ENCODE results near the gene MTERF1. TPM values are rescaled to one million over a fixed set of nuclear protein-coding genes. Genes with fewer than 3 reads are reported as not detected.
"Not testable (repeated sequence)": the region's sequence is repeated elsewhere in the genome, so short reads cannot be mapped to it uniquely, and the experiment has no call there.

Gene MTERF1
- polyA plus RNA-seq, 1 donor (not counting 4 experiments of a cell fraction or from before 2014, with no cell fraction given) = 18.9 TPM

DNA sequence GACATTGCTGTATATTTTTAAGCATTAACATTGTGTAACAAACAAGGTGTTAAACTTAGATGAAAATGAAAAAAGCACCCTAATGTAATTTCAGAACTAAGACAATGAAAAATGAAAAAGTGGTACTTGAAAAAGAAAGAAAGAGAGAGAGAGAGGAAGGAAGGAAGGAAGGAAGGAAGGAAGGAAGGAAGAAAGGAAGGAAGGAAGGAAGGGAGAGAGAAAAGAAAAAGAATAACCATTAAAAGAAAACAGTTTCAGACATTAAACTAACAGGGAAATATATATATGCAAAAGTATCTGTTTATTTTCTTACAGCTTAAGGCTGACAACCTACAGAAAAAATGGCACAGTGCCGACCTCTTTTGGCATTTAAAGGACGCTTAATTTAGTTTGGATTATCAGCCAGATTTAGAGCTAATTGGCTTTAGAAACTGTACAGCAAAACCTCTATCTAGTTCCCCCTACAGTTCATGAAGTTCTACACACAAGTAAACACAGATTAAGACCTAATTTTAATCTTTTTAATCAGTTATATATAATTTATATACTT is 13.8 kb downstream of the MTERF1 start:
- H3K4me1 ChIP-seq (ENCODE audit: control insufficient read depth, extremely low read depth, insufficient read depth, low read length) = no peaks in the 10 kb centered on the region
- H3K27me3 ChIP-seq (ENCODE audit: control insufficient read depth, extremely low read depth, insufficient read depth, low read length) = no peaks in the 10 kb centered on the region
- H3K36me3 ChIP-seq (ENCODE audit: control insufficient read depth in 2 of 2, extremely low read depth in 1 of 2, insufficient read depth in 2 of 2, low read length in 2 of 2) = no peaks in the 10 kb centered on the region
- TF ChIP-seq, protein P1, sequence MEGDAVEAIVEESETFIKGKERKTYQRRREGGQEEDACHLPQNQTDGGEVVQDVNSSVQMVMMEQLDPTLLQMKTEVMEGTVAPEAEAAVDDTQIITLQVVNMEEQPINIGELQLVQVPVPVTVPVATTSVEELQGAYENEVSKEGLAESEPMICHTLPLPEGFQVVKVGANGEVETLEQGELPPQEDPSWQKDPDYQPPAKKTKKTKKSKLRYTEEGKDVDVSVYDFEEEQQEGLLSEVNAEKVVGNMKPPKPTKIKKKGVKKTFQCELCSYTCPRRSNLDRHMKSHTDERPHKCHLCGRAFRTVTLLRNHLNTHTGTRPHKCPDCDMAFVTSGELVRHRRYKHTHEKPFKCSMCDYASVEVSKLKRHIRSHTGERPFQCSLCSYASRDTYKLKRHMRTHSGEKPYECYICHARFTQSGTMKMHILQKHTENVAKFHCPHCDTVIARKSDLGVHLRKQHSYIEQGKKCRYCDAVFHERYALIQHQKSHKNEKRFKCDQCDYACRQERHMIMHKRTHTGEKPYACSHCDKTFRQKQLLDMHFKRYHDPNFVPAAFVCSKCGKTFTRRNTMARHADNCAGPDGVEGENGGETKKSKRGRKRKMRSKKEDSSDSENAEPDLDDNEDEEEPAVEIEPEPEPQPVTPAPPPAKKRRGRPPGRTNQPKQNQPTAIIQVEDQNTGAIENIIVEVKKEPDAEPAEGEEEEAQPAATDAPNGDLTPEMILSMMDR (optimal IDR thresholded peaks at IDR 0.05 in 1 of 3, IDR thresholded peaks at IDR 0.05 in 1 of 3, conservative IDR thresholded peaks at IDR 0.05 in 1 of 3; ENCODE audit: extremely low read depth in 1 of 3, insufficient read depth in 2 of 3, low read length in 3 of 3) = no peak
- TF ChIP-seq EZH2 (IDR thresholded peaks at IDR 0.05; ENCODE audit: low read length) = no peak
- no peak overlapping the region for H3K4me3 ChIP-seq (ENCODE audit: control insufficient read depth in 2 of 3, extremely low read depth in 1 of 3, insufficient read depth in 2 of 3, low read depth in 1 of 3, low read length in 3 of 3)
- H3K9ac ChIP-seq (ENCODE audit: control insufficient read depth, extremely low read depth, insufficient read depth, low read length) = no peak overlapping the region
- no peaks in the 10 kb centered on the region for H3K9me3 ChIP-seq (ENCODE audit: control insufficient read depth, low read depth, low read length)
- H2AFZ ChIP-seq (ENCODE audit: control insufficient read depth, low read length) = no peak overlapping the region
- dilution Hi-C loops (cut with MboI; ENCODE audit: extremely low pct_ligation_motif_present, low sequenced_read_pairs) = no loop called here
- no peaks in the 10 kb centered on the region for H3K79me2 ChIP-seq (ENCODE audit: control insufficient read depth, insufficient read depth, low read length)
- H3K27ac ChIP-seq (ENCODE audit: control insufficient read depth, insufficient read depth, low read length) = no peak overlapping the region
- no peaks in the 10 kb centered on the region for H4K20me1 ChIP-seq (ENCODE audit: control insufficient read depth, extremely low read depth, insufficient read depth, low read length)
- H3K4me2 ChIP-seq (ENCODE audit: control insufficient read depth, extremely low read depth, insufficient read depth, low read depth, low read length) = no peak overlapping the region
- DNase-seq (ENCODE audit: low read depth, low spot score) (no peak), FAIRE-seq (no peak)
- H3K9me1 ChIP-seq (ENCODE audit: control insufficient read depth, extremely low read depth, insufficient read depth, low read length) = no peaks in the 10 kb centered on the region

DNA sequence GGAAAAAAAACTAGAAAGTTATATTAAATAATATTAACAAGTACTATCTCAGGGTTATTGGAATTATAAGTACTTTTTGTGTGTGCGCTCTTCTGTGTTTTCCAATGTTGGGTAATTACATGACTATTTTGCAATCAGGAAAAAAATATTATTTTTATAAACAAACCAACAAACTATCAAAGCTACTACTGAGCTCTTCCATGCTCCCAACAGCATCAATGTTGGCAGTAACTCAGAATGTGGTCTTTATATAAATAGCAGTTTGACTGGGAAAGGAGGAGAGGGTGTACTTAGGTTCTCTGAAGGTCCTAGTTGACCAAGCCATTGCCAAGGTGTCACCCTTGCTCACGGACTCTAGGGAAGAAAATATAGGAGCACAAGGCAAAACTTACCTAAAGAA is 15.0 kb downstream of the MTERF1 start:
- H3K27me3 ChIP-seq (ENCODE audit: control insufficient read depth, extremely low read depth, insufficient read depth, low read length) = no peaks in the 10 kb centered on the region
- no peaks in the 10 kb centered on the region for H3K79me2 ChIP-seq (ENCODE audit: control insufficient read depth, insufficient read depth, low read length)
- no peaks in the 10 kb centered on the region for H3K36me3 ChIP-seq (ENCODE audit: control insufficient read depth in 2 of 2, extremely low read depth in 1 of 2, insufficient read depth in 2 of 2, low read length in 2 of 2)
- DNase-seq (ENCODE audit: low read depth, low spot score) (no peak), FAIRE-seq (no peak)
- no peak overlapping the region for H3K4me2 ChIP-seq (ENCODE audit: control insufficient read depth, extremely low read depth, insufficient read depth, low read depth, low read length)
- no peak overlapping the region for H2AFZ ChIP-seq (ENCODE audit: control insufficient read depth, low read length)
- H3K4me1 ChIP-seq (ENCODE audit: control insufficient read depth, extremely low read depth, insufficient read depth, low read length) = no peaks in the 10 kb centered on the region
- H3K9me3 ChIP-seq (ENCODE audit: control insufficient read depth, low read depth, low read length) = no peaks in the 10 kb centered on the region
- H3K9ac ChIP-seq (ENCODE audit: control insufficient read depth, extremely low read depth, insufficient read depth, low read length) = no peak overlapping the region
- dilution Hi-C loops (cut with MboI; ENCODE audit: extremely low pct_ligation_motif_present, low sequenced_read_pairs) = no loop called here
- no peak overlapping the region for H3K4me3 ChIP-seq (ENCODE audit: control insufficient read depth in 2 of 3, extremely low read depth in 1 of 3, insufficient read depth in 2 of 3, low read depth in 1 of 3, low read length in 3 of 3)
- TF ChIP-seq, protein P1 (optimal IDR thresholded peaks at IDR 0.05 in 1 of 3, IDR thresholded peaks at IDR 0.05 in 1 of 3, conservative IDR thresholded peaks at IDR 0.05 in 1 of 3; ENCODE audit: extremely low read depth in 1 of 3, insufficient read depth in 2 of 3, low read length in 3 of 3) = no peak
- TF ChIP-seq EZH2 (IDR thresholded peaks at IDR 0.05; ENCODE audit: low read length) = no peak
- H4K20me1 ChIP-seq (ENCODE audit: control insufficient read depth, extremely low read depth, insufficient read depth, low read length) = no peaks in the 10 kb centered on the region
- H3K27ac ChIP-seq (ENCODE audit: control insufficient read depth, insufficient read depth, low read length) = no peak overlapping the region
- H3K9me1 ChIP-seq (ENCODE audit: control insufficient read depth, extremely low read depth, insufficient read depth, low read length) = no peaks in the 10 kb centered on the region

DNA sequence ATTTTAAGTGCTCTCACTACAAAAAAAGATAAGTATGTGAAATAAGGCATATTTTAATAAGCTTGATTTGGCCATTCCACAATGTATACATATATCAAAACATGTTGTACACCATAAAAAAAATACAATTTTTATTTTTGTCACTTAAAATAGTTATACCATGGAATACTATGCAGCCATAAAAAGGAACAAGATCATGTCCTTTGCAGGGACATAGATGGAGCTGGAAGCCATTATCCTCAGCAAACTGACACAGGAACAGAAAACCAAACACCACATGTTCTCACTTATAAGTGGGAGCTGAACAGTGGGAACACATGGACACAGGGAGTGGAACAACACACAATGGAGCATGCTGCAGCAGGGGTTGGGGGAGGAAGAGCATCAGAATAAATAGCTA is 15.9 kb downstream of the MTERF1 start:
- H3K4me1 ChIP-seq (ENCODE audit: control insufficient read depth, extremely low read depth, insufficient read depth, low read length); H3K36me3 ChIP-seq (ENCODE audit: control insufficient read depth in 2 of 2, extremely low read depth in 1 of 2, insufficient read depth in 2 of 2, low read length in 2 of 2); H3K9me3 ChIP-seq (ENCODE audit: control insufficient read depth, low read depth, low read length); H4K20me1 ChIP-seq (ENCODE audit: control insufficient read depth, extremely low read depth, insufficient read depth, low read length); H3K27ac ChIP-seq (ENCODE audit: control insufficient read depth, insufficient read depth, low read length); H2AFZ ChIP-seq (ENCODE audit: control insufficient read depth, low read length); H3K4me2 ChIP-seq (ENCODE audit: control insufficient read depth, extremely low read depth, insufficient read depth, low read depth, low read length); H3K4me3 ChIP-seq (ENCODE audit: control insufficient read depth in 2 of 3, extremely low read depth in 1 of 3, insufficient read depth in 2 of 3, low read depth in 1 of 3, low read length in 3 of 3); H3K9ac ChIP-seq (ENCODE audit: control insufficient read depth, extremely low read depth, insufficient read depth, low read length); dilution Hi-C loops (cut with MboI; ENCODE audit: extremely low pct_ligation_motif_present, low sequenced_read_pairs); FAIRE-seq; H3K27me3 ChIP-seq (ENCODE audit: control insufficient read depth, extremely low read depth, insufficient read depth, low read length); H3K79me2 ChIP-seq (ENCODE audit: control insufficient read depth, insufficient read depth, low read length); H3K9me1 ChIP-seq (ENCODE audit: control insufficient read depth, extremely low read depth, insufficient read depth, low read length); DNase-seq (ENCODE audit: low read depth, low spot score): not testable (repeated sequence)
